Measurements from ENCODE around the gene KRT8.
A peak's percentile ranks its signal among the peaks of the same experiment; 100 is the strongest.

KRT8 gene

GRCh38 chr12:52942066-52942900, 37.4 kb upstream of the KRT8 start:
- DNase-seq = no peak
- H3K4me3 Mint-ChIP-seq = no peak overlapping the region

DNA sequence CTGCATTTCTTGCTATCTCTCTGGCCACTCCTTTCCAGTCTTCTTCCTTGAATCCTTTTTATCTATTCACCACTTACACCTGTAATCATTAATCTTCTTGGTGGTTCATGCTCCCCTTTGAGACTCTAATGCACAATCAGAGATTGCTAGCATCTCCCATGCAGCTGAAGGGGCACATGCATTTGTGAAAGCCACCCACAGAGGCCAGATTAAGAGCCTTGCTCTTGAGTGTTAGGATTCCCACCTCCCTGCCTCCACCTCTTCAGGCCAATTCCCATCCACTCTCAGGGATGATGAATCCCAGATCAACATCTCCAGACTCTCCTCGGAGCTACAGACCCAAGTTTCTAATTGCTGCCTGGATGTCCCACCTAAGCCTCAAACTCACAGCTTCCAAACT, 24.7 kb upstream of the KRT8 start:
- ATAC-seq (no peak), DNase-seq (no peak)
- no peaks in the 10 kb centered on the region for H3K9me3 Mint-ChIP-seq
- H3K27ac Mint-ChIP-seq = no peak overlapping the region
- no peak overlapping the region for H3K4me3 Mint-ChIP-seq
- H3K27me3 Mint-ChIP-seq = peaks cover 9% of the 10 kb centered on the region
- peaks cover 8% of the 10 kb centered on the region for H3K4me1 Mint-ChIP-seq

More at GRCh38 chr12:52942066-52942900, 37.4 kb upstream of the KRT8 start:
- no peak overlapping the region for H3K27ac Mint-ChIP-seq
- H3K4me1 Mint-ChIP-seq = no peaks in the 10 kb centered on the region
- ATAC-seq = no peak
- H3K27me3 Mint-ChIP-seq = peaks cover 17% of the 10 kb centered on the region
- no peaks in the 10 kb centered on the region for H3K9me3 Mint-ChIP-seq

DNA sequence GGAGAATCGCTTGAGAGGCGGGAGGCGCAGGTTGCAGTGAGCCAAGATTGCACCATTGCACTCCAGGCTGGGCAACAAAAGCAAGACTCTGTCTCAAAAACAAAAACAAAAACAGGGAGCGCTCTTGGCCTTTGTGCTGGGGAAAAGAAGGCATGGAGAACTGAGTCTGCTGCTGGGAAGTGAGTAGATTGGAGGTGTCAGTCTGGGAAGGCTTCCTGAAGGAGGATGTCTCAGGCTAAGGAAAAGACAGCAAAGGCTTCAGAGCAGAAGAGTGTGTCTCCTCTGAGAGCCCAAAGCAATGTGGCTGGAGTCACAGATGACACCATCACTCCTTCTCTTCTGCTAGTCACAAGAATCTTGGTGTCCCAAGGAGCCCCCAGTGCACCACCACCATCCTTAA, 23.1 kb upstream of the KRT8 start:
- no peak for ATAC-seq
- Mint-ChIP-seq H3K4me3 (no peak overlapping the region), H3K4me1 (peaks cover 8% of the 10 kb centered on the region), H3K9me3 (no peaks in the 10 kb centered on the region), H3K27ac (no peak overlapping the region), H3K27me3 (peaks cover 9% of the 10 kb centered on the region)
- no peak for DNase-seq

DNA sequence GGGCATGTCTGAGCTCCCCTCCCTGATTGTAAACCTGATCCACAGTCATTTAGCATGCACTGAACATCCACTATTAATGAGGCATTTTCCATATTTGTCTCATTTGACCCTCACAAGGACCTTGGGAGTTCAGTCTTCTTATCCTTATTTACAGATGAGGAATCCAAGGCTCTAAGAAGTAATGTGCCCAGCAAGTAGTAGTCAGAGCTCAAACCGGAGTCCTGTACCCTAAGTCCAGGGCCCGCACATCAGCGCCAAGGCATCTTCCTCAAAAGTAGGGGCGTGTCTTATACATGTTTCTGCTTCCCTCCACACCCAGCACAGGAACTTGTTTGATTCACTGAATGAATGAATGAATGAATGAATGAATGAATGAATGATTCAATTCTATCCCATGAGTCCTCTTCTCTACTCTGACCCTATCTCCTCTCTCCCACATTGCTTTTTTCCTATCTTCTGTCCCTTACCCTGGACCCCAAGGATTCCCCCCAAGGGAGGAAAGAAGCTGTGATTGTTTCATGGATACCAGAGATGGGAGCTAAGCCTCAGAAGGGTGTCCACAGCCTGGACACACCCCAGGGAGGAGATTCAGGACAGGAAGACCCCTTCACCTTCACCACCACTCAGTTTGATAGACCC, 21.8 kb upstream of the KRT8 start:
- DNase-seq = no peak
- H3K9me3 Mint-ChIP-seq = no peaks in the 10 kb centered on the region
- H3K27me3 Mint-ChIP-seq = peaks cover 9% of the 10 kb centered on the region
- H3K27ac Mint-ChIP-seq = peak overlapping the region in 1 of 2 donors; percentile 38
- no peak for ATAC-seq
- no peak overlapping the region for H3K4me3 Mint-ChIP-seq
- H3K4me1 Mint-ChIP-seq = peaks cover 8% of the 10 kb centered on the region

DNA sequence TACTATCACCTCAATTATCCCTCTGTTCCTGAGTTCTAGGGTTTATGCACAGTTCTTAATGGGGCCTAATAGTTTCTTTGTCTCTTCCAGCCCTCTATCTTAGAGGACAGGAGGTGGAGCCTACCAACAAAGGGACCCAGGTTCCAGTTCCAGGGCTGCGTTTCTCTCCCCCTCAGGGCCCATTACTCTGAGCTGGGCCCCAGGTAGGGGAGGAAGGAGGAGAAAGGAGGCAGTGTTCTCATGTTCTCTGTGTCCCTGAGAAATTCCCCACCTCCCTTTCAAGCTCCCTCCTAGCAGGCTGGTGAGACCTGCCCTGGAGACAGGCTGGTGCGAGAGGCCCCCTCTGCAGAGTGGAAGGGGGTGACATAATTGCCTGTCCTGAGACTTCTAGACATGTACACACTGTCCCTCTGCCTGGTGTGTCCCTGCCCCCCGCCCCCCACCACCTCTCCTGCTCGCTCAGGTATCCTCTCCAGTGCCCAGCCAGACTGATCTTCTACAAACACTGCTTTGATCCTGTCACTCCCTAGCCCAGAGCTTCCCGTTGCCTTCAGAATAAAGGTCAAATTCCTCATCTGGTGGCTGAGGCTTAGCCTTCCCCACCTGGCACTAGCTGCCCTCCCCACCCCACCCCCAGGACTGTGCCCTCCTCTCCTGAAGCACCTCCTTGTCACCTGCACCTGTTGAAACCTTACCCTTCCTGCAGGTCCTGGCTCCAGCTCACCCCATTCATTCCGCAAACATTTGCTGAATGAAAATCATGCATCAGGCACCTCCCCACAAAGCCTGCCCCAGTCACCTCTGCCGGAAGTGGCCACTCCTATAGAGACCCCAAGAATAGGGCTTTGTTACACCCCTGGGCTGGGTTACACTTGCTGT, 21.1 kb upstream of the KRT8 start:
- DNase-seq (no peak), ATAC-seq (no peak)
- H3K9me3 Mint-ChIP-seq = no peaks in the 10 kb centered on the region
- H3K27ac Mint-ChIP-seq = no peak overlapping the region
- H3K27me3 Mint-ChIP-seq = peaks cover 9% of the 10 kb centered on the region
- H3K4me1 Mint-ChIP-seq = peaks cover 8% of the 10 kb centered on the region
- no peak overlapping the region for H3K4me3 Mint-ChIP-seq

- Mint-ChIP-seq H3K27me3 (peaks cover 8% of the 10 kb centered on the region), H3K4me1 (peaks cover 8% of the 10 kb centered on the region), H3K27ac (no peak overlapping the region), H3K4me3 (no peak overlapping the region), H3K9me3 (no peaks in the 10 kb centered on the region)
- ATAC-seq = no peak
- no peak for DNase-seq
Measured at GRCh38 chr12:52924764-52925716, 20.2 kb upstream of the KRT8 start.

DNA sequence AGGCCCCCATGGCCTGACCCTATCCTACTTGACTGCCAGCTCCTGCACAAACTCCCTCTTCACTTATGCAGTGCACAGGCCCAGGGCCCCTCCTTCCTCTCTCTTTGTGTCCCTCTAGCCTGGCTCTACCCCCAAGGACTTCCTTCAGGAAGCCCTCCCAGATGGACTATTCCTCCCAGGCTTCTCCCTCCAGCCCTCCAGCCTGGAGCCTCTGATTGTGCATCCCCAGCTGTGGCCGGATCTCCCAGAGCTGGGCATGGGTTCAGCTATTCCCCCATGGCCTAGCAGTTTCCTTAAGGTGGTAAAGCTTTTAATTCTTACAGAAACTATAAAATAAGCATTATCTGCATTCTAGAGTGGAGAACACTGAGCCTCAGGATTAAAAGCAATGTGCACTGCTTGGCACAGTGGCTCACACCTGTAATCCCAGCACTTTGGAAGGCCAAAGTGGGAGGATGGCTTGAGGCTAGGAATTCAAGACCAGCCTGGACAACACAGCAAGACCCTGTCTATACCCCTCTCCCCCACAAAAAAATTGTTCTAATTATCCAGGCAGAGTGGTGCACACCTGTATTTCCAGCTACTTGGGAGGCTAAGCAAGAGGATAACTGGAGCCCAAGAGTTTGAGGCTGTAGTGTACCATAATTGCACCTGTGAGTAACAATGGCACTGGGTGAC, 16.8 kb upstream of the KRT8 start:
- DNase-seq (no peak), ATAC-seq (no peak)
- H3K4me1 Mint-ChIP-seq = peaks cover 8% of the 10 kb centered on the region
- no peak overlapping the region for H3K4me3 Mint-ChIP-seq
- no peak overlapping the region for H3K27ac Mint-ChIP-seq
- no peaks in the 10 kb centered on the region for H3K27me3 Mint-ChIP-seq
- no peaks in the 10 kb centered on the region for H3K9me3 Mint-ChIP-seq

DNA sequence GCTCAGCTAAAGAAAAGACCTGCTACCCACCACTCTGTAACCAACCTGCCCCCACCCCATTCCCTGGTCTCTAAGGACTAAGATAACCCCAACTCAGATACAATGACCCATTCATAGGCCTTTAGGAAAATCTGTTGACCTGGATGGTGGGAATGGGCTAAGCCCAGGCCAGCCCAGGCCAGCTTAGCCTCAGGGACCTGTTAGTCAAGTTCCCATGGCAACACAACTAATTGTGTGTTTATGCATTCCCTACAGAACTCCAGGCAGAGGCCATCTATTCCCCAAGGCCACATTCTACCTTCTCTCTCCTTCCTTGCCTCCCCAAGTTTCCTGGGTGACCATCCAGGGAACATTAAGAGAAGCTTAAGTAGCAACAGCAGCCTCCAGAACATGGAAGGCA, 16.1 kb upstream of the KRT8 start:
- ATAC-seq (no peak), DNase-seq (no peak)
- no peak overlapping the region for H3K4me3 Mint-ChIP-seq
- H3K9me3 Mint-ChIP-seq = no peaks in the 10 kb centered on the region
- H3K4me1 Mint-ChIP-seq = peaks cover 8% of the 10 kb centered on the region
- H3K27me3 Mint-ChIP-seq = no peaks in the 10 kb centered on the region
- no peak overlapping the region for H3K27ac Mint-ChIP-seq

DNA sequence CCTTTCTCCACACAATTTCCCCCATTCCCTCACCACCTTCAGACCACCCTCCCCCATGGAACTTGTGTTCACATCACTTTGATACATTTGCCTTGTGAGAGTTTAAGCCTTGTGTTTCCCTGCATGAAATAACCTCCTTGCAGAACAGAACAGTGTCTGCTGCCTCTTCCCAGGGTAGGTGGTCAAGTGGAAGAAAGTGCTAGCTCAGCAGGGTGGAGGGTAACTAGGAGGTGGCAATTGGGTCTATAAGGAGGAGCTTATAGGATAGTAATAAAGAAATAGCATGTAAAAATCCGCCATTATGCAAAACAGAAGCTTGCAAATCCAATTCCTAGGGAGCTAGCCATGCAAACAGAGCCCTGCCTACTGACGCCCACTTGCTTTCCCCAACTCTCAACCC, 13.9 kb upstream of the KRT8 start:
- DNase-seq (no peak), ATAC-seq (no peak)
- H3K27ac Mint-ChIP-seq = no peak overlapping the region
- H3K4me1 Mint-ChIP-seq = no peaks in the 10 kb centered on the region
- no peaks in the 10 kb centered on the region for H3K27me3 Mint-ChIP-seq
- no peak overlapping the region for H3K4me3 Mint-ChIP-seq
- H3K9me3 Mint-ChIP-seq = no peaks in the 10 kb centered on the region

GRCh38 chr12:52918351-52918750, 13.5 kb upstream of the KRT8 start:
- ATAC-seq (no peak), DNase-seq (no peak)
- Mint-ChIP-seq H3K27me3 (no peaks in the 10 kb centered on the region), H3K9me3 (no peaks in the 10 kb centered on the region), H3K4me3 (no peak overlapping the region), H3K4me1 (no peaks in the 10 kb centered on the region), H3K27ac (no peak overlapping the region)

GRCh38 chr12:52917800-52918199, 12.9 kb upstream of the KRT8 start:
- ATAC-seq = no peak
- Mint-ChIP-seq H3K9me3 (no peaks in the 10 kb centered on the region), H3K4me1 (no peaks in the 10 kb centered on the region), H3K27ac (no peak overlapping the region), H3K4me3 (no peak overlapping the region), H3K27me3 (no peaks in the 10 kb centered on the region)
- DNase-seq = no peak

DNA sequence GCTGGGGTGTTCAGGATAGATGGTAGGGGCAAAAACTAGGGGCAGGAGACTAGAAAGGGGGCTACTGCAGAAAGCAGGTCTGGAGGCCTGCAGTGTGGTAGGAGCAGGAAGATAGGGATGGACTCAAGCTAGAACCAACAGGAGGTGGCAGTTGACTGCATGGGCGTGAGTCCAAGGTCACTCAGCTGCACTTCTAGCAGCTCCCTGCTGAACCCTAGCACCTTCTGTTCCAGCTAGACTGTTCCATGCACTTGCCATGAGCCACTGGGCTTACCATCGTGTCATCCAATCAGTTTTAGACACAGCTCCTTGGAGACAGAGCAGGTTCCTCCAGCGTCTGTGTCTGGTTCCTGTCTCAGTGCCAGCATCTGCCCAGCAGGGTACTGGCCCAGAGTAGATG, 11.3 kb upstream of the KRT8 start:
- Mint-ChIP-seq H3K4me3 (no peak overlapping the region), H3K9me3 (no peaks in the 10 kb centered on the region), H3K4me1 (no peaks in the 10 kb centered on the region), H3K27ac (no peak overlapping the region), H3K27me3 (no peaks in the 10 kb centered on the region)
- ATAC-seq (no peak), DNase-seq (no peak)

- no peak overlapping the region for H3K27ac Mint-ChIP-seq
- no peaks in the 10 kb centered on the region for H3K27me3 Mint-ChIP-seq
- no peaks in the 10 kb centered on the region for H3K9me3 Mint-ChIP-seq
- DNase-seq (no peak), ATAC-seq (no peak)
- H3K4me1 Mint-ChIP-seq = no peaks in the 10 kb centered on the region
- H3K4me3 Mint-ChIP-seq = no peak overlapping the region
Measured at GRCh38 chr12:52915637-52916036, 10.8 kb upstream of the KRT8 start.

DNA sequence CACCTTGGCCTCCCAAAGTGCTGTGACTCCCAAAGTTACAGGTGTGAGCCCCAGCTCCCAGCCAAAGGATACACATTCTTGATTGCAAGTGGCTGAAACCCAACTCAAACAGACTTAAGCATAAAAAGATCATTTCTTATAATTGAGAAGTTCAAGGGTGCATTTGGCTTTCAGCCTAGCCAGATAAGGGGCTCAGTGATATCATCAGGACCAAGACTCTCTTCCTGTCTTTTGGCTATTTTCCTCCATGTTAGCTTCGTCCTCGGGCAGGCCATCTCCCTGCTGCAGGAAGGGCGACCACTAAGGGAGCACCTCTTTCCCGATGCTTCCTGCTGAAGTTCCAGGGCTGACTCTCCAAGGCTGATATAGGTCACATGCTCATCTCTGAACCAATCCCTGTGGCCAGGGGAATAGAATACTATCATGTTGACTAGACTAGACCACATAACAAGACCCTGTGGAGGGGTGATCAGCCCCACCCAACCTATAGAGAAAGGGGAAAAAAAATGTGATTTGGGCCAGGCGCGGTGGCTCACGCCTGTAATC, 9.8 kb upstream of the KRT8 start:
- no peak overlapping the region for H3K4me3 Mint-ChIP-seq
- no peak overlapping the region for H3K27ac Mint-ChIP-seq
- ATAC-seq = no peak
- peaks cover 6% of the 10 kb centered on the region for H3K4me1 Mint-ChIP-seq
- no peaks in the 10 kb centered on the region for H3K9me3 Mint-ChIP-seq
- no peaks in the 10 kb centered on the region for H3K27me3 Mint-ChIP-seq
- no peak for DNase-seq

Measured in stimulated activated naive CD8-positive, alpha-beta T cell treated with anti-CD3 and anti-CD28 coated beads, Interleukin-15, amount 100 ng/mL, for 72 hours (primary cell).